Measurements from ENCODE around the gene TMEM80.

Gene TMEM80

DNA sequence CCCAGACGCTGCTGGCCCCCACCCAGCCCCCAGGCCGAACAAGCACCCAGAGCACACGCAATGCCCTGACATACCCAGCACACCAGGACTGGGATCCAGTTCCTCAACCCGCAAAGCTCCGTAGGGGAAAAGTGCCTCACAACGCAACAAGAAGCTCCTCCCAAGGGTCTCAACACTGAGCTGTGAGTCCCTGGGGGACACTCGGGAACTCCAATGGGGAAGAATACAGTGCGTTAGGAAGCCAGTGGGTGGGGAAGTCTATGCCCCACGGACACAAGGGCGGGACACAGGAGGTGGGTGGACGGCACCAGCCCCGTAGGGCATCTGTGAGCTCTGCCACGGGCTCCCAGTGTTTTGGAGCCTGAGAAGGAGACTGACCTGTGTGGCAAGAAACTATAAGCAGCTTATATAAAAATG lies 2.2 kb upstream of the TMEM80 start:
- Histone ChIP-seq H2AFZ (ENCODE audit: low read length) (no peak overlapping the region), H4K20me1 (ENCODE audit: insufficient read depth, low read length, poor library complexity, severe bottlenecking) (peaks cover 27% of the 10 kb centered on the region), H3K79me2 (ENCODE audit: insufficient read depth, low read length) (peaks cover 73% of the 10 kb centered on the region), H3K9ac (ENCODE audit: low read depth, low read length, poor library complexity, severe bottlenecking) (peak overlapping the region; percentile 98), H3K4me3 (ENCODE audit: low read length, poor library complexity, severe bottlenecking) (peak overlapping the region; percentile 94), H3K9me3 (ENCODE audit: insufficient read depth, low read depth, low read length) (no peaks in the 10 kb centered on the region), H3K36me3 (ENCODE audit: insufficient read depth, low read length) (peaks cover 4% of the 10 kb centered on the region; the same call in 1 of the 2 replicates), H3K27me3 (ENCODE audit: insufficient read depth, low read length, poor library complexity, severe bottlenecking) (no peaks in the 10 kb centered on the region), H3K4me1 (ENCODE audit: insufficient read depth, low read length, poor library complexity, severe bottlenecking) (peaks cover 71% of the 10 kb centered on the region), H3F3A (ENCODE audit: low read depth) (peaks cover 8% of the 10 kb centered on the region; the same call in 1 of the 2 replicates), H3K4me2 (ENCODE audit: low read depth, low read length, poor library complexity, severe bottlenecking) (peak overlapping the region; percentile 98), H3K9me2 (replicated peaks; ENCODE audit: low read depth, low read length) (no peaks in the 10 kb centered on the region)
- TF ChIP-seq, protein P1, sequence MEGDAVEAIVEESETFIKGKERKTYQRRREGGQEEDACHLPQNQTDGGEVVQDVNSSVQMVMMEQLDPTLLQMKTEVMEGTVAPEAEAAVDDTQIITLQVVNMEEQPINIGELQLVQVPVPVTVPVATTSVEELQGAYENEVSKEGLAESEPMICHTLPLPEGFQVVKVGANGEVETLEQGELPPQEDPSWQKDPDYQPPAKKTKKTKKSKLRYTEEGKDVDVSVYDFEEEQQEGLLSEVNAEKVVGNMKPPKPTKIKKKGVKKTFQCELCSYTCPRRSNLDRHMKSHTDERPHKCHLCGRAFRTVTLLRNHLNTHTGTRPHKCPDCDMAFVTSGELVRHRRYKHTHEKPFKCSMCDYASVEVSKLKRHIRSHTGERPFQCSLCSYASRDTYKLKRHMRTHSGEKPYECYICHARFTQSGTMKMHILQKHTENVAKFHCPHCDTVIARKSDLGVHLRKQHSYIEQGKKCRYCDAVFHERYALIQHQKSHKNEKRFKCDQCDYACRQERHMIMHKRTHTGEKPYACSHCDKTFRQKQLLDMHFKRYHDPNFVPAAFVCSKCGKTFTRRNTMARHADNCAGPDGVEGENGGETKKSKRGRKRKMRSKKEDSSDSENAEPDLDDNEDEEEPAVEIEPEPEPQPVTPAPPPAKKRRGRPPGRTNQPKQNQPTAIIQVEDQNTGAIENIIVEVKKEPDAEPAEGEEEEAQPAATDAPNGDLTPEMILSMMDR (conservative IDR thresholded peaks at IDR 0.05; ENCODE audit: low read length): no peak
- TF ChIP-seq EZH2phosphoT487 (IDR thresholded peaks at IDR 0.05; ENCODE audit: borderline replicate concordance): no peak

DNA sequence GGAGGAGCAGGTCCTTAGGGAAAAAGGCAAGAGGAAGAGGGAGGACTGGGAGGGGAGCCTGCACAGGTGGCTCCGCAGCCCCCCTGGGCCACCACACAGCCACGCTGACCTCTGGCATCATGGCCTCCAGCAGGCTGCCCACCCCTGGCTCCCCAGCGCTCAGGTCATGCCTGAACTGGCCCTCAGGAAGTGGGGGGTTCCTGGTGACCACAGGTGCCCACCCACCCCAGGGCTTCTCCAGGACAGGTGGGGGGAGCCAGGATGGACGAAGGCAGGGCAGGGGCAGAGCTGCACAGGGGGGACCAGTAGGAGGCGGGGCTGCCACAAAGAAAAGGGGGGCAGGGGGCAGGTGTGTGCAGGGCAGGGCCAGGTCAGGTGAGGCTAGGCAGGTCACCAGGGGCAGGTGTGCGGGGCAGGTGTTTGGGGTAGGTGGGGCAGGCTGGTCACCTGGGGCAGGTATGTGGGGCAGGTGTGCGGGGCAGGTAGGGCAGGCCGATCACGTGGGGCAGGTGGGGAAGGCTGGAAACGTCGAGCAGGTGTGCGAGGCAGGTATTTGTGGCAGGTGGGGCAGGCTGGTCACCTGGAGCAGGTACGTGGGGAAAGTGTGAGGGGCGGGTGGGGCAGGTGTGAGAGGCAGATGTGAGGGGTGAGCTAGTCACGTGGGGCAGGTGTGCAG lies 1.6 kb upstream of the TMEM80 start:
- H3K9me2 ChIP-seq (replicated peaks; ENCODE audit: low read depth, low read length): no peaks in the 10 kb centered on the region
- peaks cover 8% of the 10 kb centered on the region; the same call in 1 of the 2 replicates for H3F3A ChIP-seq (ENCODE audit: low read depth)
- peak overlapping the region; percentile 94 for H3K4me3 ChIP-seq (ENCODE audit: low read length, poor library complexity, severe bottlenecking)
- peaks cover 3% of the 10 kb centered on the region; the same call in 1 of the 2 replicates for H3K36me3 ChIP-seq (ENCODE audit: insufficient read depth, low read length)
- H3K4me1 ChIP-seq (ENCODE audit: insufficient read depth, low read length, poor library complexity, severe bottlenecking): peaks cover 70% of the 10 kb centered on the region
- no peak overlapping the region for H2AFZ ChIP-seq (ENCODE audit: low read length)
- H4K20me1 ChIP-seq (ENCODE audit: insufficient read depth, low read length, poor library complexity, severe bottlenecking): peaks cover 26% of the 10 kb centered on the region
- peak overlapping the region; percentile 98 for H3K9ac ChIP-seq (ENCODE audit: low read depth, low read length, poor library complexity, severe bottlenecking)
- H3K79me2 ChIP-seq (ENCODE audit: insufficient read depth, low read length): peaks cover 73% of the 10 kb centered on the region
- no peaks in the 10 kb centered on the region for H3K27me3 ChIP-seq (ENCODE audit: insufficient read depth, low read length, poor library complexity, severe bottlenecking)
- no peaks in the 10 kb centered on the region for H3K9me3 ChIP-seq (ENCODE audit: insufficient read depth, low read depth, low read length)
- peak overlapping the region; percentile 98 for H3K4me2 ChIP-seq (ENCODE audit: low read depth, low read length, poor library complexity, severe bottlenecking)
- no peak for TF ChIP-seq EZH2phosphoT487 (IDR thresholded peaks at IDR 0.05; ENCODE audit: borderline replicate concordance)
- TF ChIP-seq, protein P1 (conservative IDR thresholded peaks at IDR 0.05; ENCODE audit: low read length): no peak

DNA sequence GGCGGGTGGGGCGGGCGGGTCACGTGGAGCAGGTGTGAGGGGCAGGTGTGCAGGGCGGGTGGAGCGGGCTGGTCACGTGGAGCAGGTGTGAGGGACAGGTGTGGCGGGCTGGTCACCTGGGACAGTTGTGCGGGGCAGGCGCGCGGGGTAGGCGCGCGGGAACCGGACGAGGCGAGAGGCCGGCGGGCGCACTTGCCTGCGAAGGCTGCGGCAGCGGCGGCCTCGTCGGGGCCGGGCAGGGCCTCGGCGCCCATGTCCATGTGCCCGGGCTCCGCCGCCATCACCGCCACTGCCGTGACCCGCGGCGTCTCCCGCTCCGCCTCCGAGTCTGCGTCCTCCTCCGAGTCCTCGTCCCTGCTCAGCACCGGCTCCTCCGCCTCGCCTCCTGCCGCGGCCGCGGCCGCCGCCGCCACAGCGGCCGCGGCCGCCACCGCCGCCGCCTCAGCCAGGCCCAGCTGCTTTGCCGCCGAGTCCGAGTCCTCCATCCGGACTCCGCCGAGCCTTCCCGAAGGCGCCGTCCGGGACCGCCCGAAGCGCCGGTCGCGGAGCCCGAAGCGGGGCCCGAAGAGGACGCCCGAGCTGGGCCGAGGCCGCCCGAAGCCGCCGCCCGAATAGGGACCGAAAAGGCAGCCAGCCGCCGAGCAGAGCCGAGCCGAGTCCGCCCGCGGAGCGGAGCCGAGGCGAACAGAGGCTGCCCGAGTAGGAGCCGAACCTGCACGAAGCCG lies 891 bp upstream of the TMEM80 start, which contains the start of gene DEAF1:
Gene DEAF1 (minus strand): TSS at position 660 of the 725 bp plus-strand sequence. CDS start 175 bp downstream, at position 485.
- Histone ChIP-seq H3K9ac (ENCODE audit: low read depth, low read length, poor library complexity, severe bottlenecking) (peak within 1 kb of the TSS; percentile 98), H3K4me3 (ENCODE audit: low read length, poor library complexity, severe bottlenecking) (peak within 1 kb of the TSS; percentile 94), H3K36me3 (ENCODE audit: insufficient read depth, low read length) (no peaks in the 10 kb centered on the region), H3F3A (ENCODE audit: low read depth) (peaks cover 8% of the 10 kb centered on the region; the same call in 1 of the 2 replicates), H3K9me2 (replicated peaks; ENCODE audit: low read depth, low read length) (no peaks in the 10 kb centered on the region), H4K20me1 (ENCODE audit: insufficient read depth, low read length, poor library complexity, severe bottlenecking) (peaks cover 22% of the 10 kb centered on the region), H3K4me2 (ENCODE audit: low read depth, low read length, poor library complexity, severe bottlenecking) (peak within 1 kb of the TSS; percentile 98), H3K9me3 (ENCODE audit: insufficient read depth, low read depth, low read length) (no peaks in the 10 kb centered on the region), H3K79me2 (ENCODE audit: insufficient read depth, low read length) (peaks cover 68% of the 10 kb centered on the region), H3K27me3 (ENCODE audit: insufficient read depth, low read length, poor library complexity, severe bottlenecking) (no peaks in the 10 kb centered on the region), H2AFZ (ENCODE audit: low read length) (peak within 1 kb of the TSS; percentile 97), H3K4me1 (ENCODE audit: insufficient read depth, low read length, poor library complexity, severe bottlenecking) (peaks cover 63% of the 10 kb centered on the region)
- no peak for TF ChIP-seq EZH2phosphoT487 (IDR thresholded peaks at IDR 0.05; ENCODE audit: borderline replicate concordance)
- TF ChIP-seq, protein P1 (conservative IDR thresholded peaks at IDR 0.05; ENCODE audit: low read length): no peak
